Measurements from ENCODE around the gene STK17A.

STK17A gene

DNA sequence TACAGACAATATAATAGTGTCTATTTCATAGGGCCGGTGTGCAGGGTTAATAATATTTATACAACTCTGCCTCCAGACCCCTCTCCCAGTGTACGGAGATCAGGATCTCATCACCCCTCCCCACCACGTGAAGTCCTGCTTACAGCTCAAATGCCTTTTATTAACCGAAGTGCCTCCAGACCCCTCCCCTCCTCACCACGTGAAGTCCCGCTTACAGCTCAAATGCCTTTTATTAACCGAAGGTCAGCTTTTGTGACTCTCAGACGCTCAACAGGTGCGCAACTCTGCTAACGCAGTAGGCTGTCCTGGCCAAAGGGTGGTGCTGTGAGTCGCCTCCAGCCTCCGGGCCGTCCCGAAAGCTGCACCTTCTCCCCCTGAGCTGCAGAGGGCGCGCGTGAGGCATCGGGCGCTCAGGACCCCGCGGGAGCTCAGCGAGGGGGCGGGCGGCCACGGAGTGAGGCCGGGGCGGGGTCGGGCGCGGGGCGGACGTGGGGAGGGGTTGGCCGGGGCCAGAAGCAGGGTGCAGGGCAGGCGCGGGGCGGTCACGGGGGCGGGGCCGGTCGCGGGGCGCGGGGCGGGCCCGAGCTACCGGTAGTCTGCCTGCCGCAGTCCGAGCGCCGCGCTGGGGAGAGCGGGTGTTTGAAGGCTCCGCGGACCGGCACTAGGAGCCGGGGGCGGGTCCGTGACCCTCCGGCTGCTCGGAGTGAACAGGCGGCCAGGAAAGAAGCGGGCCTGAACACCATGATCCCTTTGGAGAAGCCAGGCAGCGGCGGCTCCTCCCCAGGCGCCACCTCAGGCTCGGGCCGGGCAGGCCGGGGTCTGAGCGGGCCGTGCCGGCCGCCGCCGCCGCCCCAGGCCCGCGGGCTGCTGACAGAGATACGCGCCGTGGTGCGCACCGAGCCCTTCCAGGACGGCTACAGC lies at the start of gene STK17A:
TSS of gene STK17A (plus strand) at position 606 of the 921 bp plus-strand sequence. CDS start at position 742, 136 bp downstream.
- peak; percentile 98 for DNase-seq

DNA sequence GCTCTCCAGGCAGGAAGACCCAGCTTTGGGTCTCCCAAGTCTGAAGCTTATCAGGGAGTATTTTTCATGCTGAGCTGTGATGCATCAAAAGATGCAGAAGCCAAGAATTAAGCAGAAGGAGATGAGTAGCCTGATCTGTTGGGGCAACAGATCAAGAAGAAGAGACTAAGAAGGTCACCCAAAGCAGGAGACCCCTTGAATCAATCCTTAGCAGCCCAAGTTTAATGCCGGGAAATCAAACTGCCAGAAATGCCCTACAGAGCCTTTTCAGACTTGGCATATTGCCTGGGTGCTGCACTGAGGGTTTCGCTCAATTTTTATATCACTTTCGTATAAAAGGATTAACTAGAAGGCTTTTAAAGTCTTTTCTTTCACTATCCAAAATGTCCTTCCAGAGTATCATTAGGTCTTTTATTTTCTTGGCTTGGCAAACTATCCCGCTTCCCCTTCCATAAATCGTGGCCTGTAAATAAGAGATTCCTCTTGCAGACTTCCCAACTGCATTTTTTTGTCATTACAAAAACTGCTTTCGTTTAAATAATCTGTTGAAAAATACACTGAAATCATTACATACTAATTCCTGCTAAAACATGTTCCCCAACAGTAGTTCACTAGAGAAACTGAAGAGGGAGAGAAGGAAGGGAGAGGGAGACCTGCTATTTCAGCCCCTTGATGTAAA lies 49.0 kb upstream of the STK17A start:
- DNase-seq, result no peak

DNA sequence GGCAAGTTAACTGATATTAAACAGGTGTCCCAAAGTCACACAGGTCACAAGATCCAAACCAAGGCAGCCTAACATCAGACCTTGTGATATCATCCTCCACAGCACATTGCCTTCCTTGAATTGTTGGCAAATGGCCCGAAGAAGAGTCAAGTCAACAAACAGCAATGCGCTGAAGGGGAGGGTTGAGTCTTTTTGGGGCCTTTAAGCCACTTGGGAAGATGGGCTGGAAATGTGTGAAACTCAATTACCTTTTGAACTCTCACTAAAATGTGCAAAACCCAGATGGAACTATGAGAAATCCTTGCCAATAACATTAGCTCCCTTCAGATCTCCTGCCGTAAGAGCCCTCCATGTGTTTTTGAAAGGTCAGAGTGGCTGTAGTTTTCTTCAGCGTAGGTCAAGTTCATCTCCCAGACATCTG lies 47.9 kb upstream of the STK17A start:
- no peak for DNase-seq

DNA sequence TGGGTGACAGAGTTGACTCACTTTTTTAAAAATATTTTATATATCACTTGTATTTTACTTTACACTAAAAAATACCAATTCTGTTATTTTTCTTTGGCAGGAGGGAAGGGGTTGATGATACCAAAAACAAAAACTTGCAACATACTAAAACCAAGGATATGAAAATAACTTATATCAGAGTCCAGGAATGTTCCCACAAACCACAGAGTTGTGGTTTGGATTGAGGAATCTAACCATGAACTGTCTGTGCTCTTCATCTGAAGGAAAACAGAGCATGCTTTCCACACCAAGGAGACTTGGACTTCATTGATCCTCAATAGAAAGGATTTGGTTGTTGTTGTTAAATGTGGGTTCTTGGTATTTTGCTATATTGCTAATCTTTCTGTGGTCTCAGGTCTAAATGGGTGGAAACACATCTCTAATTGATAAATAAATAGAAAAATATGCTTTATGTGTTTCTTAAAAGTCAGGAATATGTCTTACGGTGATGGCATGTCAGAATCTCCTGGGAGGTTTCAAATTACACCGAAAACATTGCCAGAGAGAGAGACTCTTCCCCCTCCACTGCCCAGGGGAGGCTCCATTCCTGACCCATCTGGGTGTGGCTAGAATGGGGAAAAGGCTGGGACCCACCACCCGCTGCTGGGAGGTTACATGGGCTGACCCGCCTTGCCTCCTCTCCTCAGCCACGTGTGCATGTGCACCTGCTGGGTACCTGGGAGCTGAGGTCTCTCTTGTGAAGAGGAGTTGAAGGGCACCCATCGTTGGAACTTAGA lies 46.9 kb upstream of the STK17A start:
- DNase-seq, result no peak

DNA sequence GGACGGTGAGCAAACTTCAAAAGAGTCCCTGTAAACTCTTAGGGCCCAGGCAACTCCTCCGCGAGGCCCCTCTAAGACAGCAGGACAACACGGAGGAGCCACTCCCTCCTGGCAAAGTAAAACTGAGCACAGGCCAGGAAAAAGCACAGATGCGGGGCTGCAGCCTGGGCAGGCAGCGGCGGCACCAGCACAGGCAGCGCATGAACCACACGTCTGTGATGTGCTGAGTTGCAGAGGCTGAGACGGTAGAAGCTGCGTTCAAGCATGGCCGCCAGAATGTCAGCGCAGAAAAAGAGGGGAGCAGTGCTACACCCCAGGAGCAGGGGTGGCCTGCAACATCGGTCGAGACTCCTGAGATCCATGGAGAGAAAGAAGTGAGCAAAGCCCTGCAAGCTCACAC lies 46.1 kb upstream of the STK17A start:
- no peak for DNase-seq

DNA sequence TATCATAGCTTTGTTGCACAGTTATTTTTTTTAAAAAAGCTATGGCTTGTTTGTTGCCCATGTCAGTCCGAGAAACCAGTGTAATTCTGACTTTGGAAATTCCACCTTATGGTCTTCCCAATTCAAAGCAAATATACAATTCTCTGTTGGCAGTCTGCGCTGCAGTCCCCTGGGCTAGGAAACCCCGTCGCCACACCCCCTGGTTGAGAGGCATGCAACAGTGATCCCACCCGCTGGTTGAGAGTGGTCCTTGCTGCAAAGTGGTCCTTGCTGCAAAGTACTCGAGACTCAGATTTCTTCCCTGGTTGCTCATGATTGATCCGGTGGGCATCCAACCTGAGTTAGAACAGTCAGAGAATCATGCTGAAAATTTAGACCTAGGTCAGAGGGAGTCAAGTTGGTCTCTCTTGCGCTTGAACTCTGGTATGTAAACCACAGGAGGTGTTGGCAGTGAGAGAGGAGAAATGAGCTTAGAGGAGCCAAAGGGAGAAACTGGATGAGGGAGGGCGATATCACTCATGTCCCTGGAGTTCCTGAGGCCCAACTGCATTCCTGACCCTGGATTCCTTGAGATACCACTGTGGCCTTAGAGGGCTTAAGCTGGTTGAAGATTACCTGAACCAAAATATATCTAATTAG lies 45.0 kb upstream of the STK17A start:
- no peak for DNase-seq

DNA sequence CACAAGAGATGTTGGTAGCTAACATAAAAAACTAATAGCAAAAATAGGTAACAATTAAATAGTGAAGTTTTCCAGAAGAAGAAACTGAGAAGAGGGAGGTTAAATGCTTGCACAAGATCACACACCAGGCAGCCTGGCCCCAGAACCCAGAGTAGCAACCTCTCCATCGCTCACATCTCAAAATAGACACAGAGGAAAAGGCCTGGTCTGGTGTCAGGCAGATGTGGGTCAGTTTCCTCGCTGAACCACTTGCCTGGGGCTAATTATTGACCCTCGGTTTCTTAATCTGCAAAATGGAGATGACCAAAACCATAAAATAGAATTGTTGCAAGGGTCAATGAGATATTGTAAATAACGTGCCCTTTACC lies 44.5 kb upstream of the STK17A start:
- DNase-seq, result no peak

DNA sequence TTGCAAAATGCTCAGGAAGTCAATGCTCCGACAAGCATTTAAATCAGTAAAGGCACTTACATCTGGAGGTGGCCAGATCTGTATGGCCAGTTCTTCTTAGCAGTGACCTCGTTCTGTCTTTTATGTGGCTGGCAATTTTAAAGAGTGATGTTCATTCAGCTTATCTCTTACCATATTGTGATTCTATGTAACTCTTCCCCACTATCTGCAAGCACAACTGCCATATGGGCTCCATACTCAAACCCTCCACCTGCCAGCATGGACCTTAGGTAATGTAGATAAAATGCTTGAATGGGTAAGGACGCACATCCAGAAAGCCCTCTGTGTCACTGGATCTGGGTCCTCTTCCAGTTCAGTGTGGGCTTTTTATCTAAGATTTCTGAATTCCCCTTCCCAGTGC lies 42.4 kb upstream of the STK17A start:
- DNase-seq, result no peak

DNA sequence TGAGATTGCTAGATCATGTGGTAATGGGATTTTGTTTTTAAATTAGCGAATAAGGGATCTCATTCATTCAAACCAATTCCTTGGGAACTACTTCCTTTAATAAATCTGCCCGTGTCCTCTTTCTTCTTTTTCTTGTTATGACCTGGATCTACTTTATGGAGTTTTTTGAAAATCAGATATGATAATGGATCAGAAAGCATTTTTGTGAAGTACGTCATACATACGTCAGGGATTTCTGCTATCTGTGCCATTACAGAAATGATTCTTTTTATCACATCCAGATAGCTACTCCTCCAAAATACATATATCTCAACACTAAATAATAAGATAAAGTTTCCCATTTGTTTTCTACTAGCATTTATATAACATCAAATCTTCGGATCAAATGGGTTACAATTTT lies 40.2 kb upstream of the STK17A start:
- no peak for DNase-seq

DNA sequence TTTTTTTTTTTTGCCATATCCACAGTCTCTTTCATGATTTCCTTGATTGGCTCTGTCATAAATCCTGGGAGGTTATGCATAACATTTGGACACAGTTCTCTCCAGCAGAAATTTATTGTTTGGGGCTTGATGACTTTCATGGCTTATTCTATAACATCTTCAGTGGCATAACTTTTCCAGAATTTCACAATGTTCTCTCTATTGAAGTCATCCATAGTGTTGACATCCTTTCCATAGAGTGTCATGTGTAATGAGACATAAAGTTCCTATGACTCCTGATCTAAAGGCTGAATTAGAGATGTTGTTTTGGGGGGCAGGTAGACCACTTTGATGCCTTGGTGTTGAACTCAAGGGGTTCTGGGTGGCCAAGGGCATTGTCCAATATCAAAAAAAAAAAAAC lies 36.7 kb upstream of the STK17A start:
- DNase-seq, result no peak

DNA sequence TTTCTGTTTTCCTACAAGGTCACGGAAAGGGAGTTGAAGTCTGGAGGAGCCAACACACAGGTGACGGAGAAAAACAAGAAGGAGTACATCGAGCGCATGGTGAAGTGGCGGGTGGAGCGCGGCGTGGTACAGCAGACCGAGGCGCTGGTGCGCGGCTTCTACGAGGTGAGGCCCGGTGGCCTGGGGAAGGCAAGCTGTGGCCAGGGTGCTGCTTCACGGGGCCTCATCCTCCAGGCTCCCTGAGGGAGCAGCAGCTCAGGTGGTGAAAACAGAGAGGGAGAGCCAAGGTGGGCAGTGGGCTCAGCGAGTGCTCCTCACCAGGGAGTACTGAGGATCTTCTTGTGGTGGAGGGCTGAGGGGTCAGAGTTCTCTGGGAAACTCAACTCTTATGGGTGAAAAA lies 32.5 kb upstream of the STK17A start:
- no peak for DNase-seq

DNA sequence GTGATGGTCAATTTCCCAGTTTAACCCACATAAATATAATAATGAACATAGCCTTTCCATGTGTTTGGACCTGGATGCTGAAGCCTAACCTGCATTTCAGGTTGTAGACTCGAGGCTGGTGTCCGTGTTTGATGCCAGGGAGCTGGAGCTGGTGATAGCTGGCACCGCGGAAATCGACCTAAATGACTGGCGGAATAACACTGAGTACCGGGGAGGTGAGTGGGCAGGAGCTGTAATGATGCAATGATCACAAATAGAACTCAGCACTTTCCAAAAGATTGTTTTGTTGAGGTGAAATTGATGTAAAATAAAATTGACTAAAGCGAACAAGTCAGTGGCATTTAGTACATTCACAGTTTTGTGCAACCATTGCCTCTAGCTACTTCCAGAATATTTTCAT lies 30.8 kb upstream of the STK17A start:
- no peak for DNase-seq

DNA sequence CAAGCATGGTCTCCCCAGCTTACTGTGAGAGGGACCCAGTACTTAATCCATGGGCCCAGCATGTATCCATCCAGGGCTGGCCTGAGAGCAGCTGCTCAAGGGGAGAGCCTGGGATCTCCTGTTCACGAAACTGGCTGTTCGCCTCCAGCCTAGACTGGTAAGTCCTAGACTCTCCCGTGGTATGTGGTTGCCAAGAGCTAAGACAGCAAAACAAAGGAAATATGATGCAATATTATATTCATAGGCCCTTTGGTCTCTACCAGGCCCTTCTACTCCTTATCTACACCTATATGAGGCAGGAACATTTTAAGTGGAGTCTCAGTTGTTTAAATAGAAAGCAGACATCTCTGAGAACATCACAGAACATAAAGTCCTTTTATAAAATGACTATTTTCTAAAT lies 28.9 kb upstream of the STK17A start:
- no peak for DNase-seq

DNA sequence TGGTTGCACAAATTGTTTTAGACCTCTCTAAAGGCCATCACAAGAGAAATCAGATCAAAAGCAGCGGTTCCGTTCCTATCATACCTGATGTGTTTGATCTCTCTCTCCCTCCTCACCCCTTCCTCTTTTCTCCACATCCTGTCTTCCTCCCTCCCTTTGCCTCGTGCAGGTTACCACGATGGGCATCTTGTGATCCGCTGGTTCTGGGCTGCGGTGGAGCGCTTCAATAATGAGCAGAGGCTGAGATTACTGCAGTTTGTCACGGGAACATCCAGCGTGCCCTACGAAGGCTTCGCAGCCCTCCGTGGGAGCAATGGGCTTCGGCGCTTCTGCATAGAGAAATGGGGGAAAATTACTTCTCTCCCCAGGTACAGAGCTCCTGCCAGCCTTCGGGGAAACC lies 28.5 kb upstream of the STK17A start:
- DNase-seq, result no peak

DNA sequence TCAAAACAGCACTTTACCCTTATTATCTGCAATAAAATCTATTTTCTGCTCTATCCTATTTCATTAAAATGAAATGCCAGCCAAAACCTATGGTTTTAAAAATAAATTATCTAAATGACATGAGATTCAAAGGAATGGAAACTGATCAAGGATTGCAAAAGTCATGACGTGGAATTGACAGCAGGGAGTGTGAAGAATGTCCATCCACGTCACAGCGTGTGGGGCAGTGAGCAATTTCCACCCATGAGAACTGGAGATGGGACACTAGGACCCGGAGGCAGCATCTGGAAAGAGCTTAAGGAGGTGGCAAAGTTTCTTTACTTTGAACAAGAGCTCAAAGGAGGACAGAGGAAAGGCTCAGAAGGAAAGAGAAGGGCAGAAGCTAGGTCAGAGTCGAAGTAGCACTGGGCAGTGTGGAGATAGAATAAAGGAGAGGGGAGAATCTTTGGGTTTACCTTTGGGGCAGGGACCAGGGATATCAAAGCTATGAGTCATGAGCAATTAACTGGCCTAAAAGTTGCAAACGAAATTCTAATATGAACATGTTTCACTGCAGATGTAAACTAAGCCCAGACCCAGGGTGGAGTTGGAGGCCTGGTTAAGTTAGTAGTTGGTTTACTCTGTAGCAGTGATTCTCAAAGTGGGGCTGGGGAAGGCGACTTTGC lies 24.9 kb upstream of the STK17A start:
- DNase-seq, result no peak

DNA sequence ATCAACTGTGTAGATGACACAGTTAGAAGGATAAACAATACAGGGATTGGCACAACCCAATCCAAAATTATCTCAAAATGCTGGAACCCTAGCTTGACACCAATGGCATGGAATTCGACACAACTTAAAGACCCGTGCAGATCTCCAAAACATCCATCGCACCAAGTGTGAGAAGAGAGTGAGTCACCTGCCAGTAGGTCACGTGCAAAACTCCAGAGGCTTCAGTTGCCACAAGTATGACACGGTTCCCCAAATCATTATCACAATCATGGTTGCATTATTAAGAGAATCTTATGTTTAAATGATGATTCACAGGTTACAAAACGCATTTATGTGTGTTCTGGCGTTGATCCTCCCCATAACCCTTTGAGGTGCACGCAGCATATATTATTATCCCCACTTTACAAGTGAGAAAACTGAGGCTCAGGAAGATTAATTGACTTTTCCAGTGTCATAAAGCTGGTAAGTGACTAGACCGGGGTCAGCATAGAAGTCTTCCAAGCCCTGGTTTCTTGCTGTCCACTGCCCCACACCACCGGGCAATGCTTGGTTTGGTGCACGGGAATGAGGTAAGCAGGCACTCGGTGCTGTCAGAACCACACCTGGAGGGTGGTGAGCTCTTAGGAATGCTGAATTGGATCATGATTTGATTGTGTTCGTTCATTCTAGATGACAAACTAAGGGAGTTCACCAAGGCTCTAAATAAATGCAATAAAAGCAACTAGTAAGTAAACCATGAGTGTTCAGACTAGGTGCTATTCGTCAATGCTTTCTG lies 23.6 kb upstream of the STK17A start:
- DNase-seq, result no peak

DNA sequence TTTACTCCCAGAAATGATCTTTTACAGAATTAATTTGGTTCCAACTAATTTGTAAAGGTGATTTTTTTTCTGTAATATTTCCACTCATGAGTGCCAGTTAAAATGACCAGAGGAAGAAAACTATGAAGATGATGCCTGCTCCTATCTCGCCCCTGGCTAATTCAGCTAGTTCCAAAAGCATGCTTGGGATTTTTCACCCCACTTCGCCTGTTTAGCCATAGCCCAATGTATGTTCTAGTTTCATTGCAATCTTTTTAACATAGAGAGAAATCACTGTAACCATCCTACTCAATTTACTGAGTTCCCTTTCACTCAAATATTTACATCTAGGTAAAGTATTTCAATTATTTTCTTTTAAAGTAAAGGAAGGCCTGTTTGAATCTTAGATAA lies 23.0 kb upstream of the STK17A start:
- no peak for DNase-seq

DNA sequence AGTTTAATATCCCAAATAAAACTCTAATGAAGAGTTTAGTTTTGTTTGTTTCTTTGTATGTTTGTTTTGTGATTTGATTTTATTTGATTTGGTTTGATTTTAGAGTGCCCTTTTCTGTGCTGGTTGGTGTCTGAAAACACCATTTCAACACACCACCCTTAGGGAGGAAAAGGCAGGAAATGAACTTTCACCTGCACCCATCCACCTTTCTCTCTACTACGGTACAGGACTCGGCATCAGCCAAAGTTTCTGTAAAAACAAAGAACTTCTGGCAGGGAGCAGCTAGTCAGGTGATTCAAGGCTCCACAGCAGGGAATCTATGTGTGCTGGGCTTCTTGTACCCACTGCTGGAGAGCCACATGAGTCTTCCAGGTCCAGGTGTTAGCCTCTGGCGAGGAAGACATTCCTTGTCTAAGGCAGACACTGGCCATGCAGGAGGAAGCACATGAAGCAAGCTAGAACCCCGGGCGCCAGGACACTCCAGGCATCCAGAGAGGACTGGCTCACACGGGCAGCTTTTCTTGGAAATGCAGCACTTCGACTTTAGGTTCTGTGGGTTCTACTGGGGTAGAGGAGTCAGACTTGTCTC lies 22.1 kb upstream of the STK17A start:
- DNase-seq, result no peak

DNA sequence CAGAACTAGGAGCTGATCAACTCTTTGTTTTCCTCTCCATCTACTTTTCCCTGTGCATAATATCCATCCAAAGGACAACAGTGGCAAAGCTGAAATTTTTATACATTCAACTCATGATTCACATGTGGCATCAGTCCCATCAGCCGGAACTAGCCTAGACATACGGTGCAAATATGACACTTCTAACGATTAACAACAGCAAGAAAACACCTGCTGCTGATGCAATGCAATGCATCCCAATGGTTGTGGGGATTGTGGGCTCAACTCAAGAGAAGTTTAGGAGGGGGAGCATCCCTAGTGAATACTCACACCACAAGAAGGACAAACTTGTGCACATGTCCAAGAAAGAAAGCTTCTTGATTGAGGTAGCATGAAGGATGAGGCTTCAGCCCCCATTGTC lies 20.5 kb upstream of the STK17A start:
- DNase-seq, result no peak

DNA sequence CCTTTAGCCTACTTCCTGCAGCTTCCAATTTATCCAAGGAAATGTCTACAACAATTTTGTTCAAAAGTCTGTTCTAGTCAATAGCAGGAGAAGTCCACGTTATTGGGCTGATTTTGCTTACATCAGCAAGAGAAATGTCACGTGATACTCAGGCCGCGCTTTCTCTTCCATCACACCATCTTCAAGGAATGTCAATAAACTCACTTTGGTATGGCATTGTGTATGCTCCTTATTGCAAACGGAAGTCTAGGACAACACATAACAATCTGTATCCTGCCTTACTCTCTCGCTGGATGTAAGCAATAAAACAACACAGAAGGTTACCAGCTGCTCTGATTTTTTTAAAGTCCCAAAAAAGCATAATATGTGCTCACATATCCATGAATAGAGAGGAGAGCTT lies 17.1 kb upstream of the STK17A start:
- DNase-seq, result no peak

DNA sequence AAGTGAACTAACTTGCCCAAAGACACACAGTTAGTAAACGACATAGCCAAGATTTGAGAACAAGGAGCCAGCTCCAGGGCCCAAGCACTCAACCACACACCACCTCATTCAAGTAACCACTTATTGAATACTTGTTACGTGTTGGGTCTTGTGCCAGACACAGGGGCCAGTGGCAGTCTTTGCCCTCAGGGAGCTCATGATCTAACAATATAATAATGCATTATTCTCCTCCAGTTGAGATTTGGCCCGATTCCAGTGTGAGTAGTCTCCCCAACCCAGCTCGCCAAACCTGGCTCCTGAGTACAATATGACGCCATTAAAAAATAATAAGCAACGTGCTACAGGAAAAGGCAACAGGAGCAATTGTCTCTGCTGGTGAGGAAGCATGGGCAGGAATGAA lies 14.4 kb upstream of the STK17A start:
- no peak for DNase-seq

All from activated effector memory CD4-positive, alpha-beta T cell treated with anti-CD3 and anti-CD28 coated beads, Interleukin-2, amount 50 U/mL, for 16 hours (primary cell).